MCF 10A (cell line): ENCODE data around the gene FPR2. TPM values are rescaled to one million over a fixed set of nuclear protein-coding genes. Genes with fewer than 3 reads are reported as not detected.
A peak's percentile ranks its signal among the peaks of the same experiment; 100 is the strongest.

Experiments
- BruUV-seq: library from RNA; stranded (reverse); fragments of 400-500 nt; replicated peaks from 2 replicates; lab custom pipeline; 2021; lab: Mats Ljungman, UMichigan
- CTCF ChIA-PET: fragments of 300-600 bp; sonication (Branson Sonifier 250); formaldehyde crosslinking; extraction: SDS; loops from one replicate; lab custom pipeline; 2021; ENCODE audit warnings: antibody characterized with exemption, inconsistent platforms; lab: Yijun Ruan, JAX
- POLR2A ChIA-PET: fragments of 300-600, 350-650 bp; sonication (Branson Sonifier 250); formaldehyde crosslinking; extraction: SDS; loops from one replicate; lab custom pipeline; 2020; ENCODE audit warnings: antibody characterized with exemption, inconsistent platforms; lab: Yijun Ruan, JAX
- DNase-seq: peaks from one replicate; pipeline ENCODE4 v3.0.0-alpha.2; 2018; ENCODE audit not compliant: unreplicated experiment
- H3K27ac Mint-ChIP-seq: one replicate; pipeline ENCODE4 v1.8.0; 2022; ENCODE audit warnings: mild to moderate bottlenecking, low read depth, mixed read lengths; ENCODE audit not compliant: unreplicated experiment
- H3K27me3 Mint-ChIP-seq: one replicate; pipeline ENCODE4 v1.8.0; 2022; ENCODE audit warnings: mixed read lengths; ENCODE audit not compliant: insufficient read depth, unreplicated experiment
- H3K36me3 Mint-ChIP-seq: one replicate; pipeline ENCODE4 v1.8.0; 2022; ENCODE audit warnings: mild to moderate bottlenecking, moderate library complexity, mixed read lengths; ENCODE audit not compliant: insufficient read depth, unreplicated experiment
- H3K4me1 Mint-ChIP-seq: one replicate; pipeline ENCODE4 v1.8.0; 2022; ENCODE audit warnings: mixed read lengths; ENCODE audit not compliant: insufficient read depth, unreplicated experiment
- H3K4me3 Mint-ChIP-seq: one replicate; pipeline ENCODE4 v1.8.0; 2022; ENCODE audit warnings: mild to moderate bottlenecking, moderate library complexity, mixed read lengths; ENCODE audit not compliant: unreplicated experiment
- H3K9me3 Mint-ChIP-seq: one replicate; pipeline ENCODE4 v1.8.0; 2022; ENCODE audit warnings: mixed read lengths; ENCODE audit not compliant: unreplicated experiment
- CTCF ChIP-seq: fragments of 200-600 bp; IDR thresholded peaks from one replicate; pipeline ENCODE4 v1.8.0; 2022; ENCODE audit warnings: antibody characterized with exemption, mild to moderate bottlenecking; ENCODE audit not compliant: unreplicated experiment
- intact Hi-C: fragments of 100-400 bp; cut with micrococcal nuclease; formaldehyde crosslinking; loops from 2 replicates; pipeline ENCODE4 v1.14.1; 2022
- total RNA-seq: library from RNA; stranded (reverse); gene quantifications from 2 replicates; pipeline ENCODE4 v1.2.3, GENCODE V29; 2022

FPR2 gene
- total RNA-seq, 1 experiment from 2014 or later: not detected

- ChIA-PET CTCF (interaction anchor here (0.6 kb wide), 1 partner anchor 36 kb away, joined by 3 read pairs; no protein-coding TSS in a partner anchor), POLR2A (no interaction called here)
- H3K27me3 Mint-ChIP-seq: no peaks in the 10 kb centered on the region
- DNase-seq: no peak
- H3K9me3 Mint-ChIP-seq: no peaks in the 10 kb centered on the region
- H3K4me3 Mint-ChIP-seq: no peak overlapping the region
- no peak for TF ChIP-seq CTCF
- BruUV-seq: no TSS peak
- H3K36me3 Mint-ChIP-seq: peaks cover 17% of the 10 kb centered on the region
- intact Hi-C loops: no loop called here
- no peak overlapping the region for H3K27ac Mint-ChIP-seq
- peaks cover 36% of the 10 kb centered on the region for H3K4me1 Mint-ChIP-seq
Observed at GRCh38 chr19:51739466-51740213, 21.3 kb upstream of the FPR2 start.

GRCh38 chr19:51740356-51740755 lies 20.6 kb upstream of the FPR2 start:
- Mint-ChIP-seq H3K9me3 (no peaks in the 10 kb centered on the region), H3K27ac (no peak overlapping the region), H3K27me3 (no peaks in the 10 kb centered on the region), H3K4me3 (no peak overlapping the region), H3K4me1 (peaks cover 33% of the 10 kb centered on the region), H3K36me3 (peaks cover 20% of the 10 kb centered on the region)
- CTCF ChIA-PET: interaction anchor here (0.6 kb wide), 1 partner anchor 37 kb away, joined by 3 read pairs; no protein-coding TSS in a partner anchor
- no peak for DNase-seq
- no TSS peak for BruUV-seq
- no peak for TF ChIP-seq CTCF
- POLR2A ChIA-PET: no interaction called here
- intact Hi-C loops: no loop called here

GRCh38 chr19:51742789-51743188 lies 18.2 kb upstream of the FPR2 start:
- Mint-ChIP-seq H3K36me3 (peaks cover 40% of the 10 kb centered on the region), H3K4me3 (no peak overlapping the region), H3K4me1 (peaks cover 15% of the 10 kb centered on the region), H3K27me3 (no peaks in the 10 kb centered on the region), H3K27ac (no peak overlapping the region), H3K9me3 (no peaks in the 10 kb centered on the region)
- ChIA-PET CTCF (interaction anchor here (0.7 to 1.2 kb wide), 5 partner anchors 18 to 40 kb away, joined by 3 to 4 read pairs (median 3); partner anchors contain the start of gene HAS1), POLR2A (interaction anchor here (1.2 to 1.3 kb wide), 3 partner anchors 16 to 22 kb away, joined by 3 to 4 read pairs (median 3); no protein-coding TSS in a partner anchor)
- no TSS peak for BruUV-seq
- intact Hi-C loops: no loop called here
- peak; percentile 49 for DNase-seq
- no peak for TF ChIP-seq CTCF

DNA sequence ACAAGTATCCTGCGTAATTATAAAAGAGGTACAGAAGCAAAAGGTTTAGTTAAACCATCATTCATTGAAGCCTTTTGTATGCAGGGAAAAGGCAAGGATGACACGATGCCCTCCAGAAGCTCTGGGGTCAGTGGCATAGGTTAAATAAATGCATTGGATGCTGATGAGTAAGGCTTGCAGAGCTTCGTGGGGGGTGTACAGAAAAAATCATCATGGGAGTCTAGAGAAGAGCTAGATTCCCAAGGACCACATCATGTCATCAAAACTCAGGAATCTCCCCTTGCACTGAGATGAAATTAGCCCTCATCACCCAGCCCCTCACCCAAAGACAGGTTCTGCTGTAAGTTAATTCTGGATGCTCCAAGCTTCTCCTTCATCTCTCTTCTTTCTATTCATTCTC lies 17.6 kb upstream of the FPR2 start:
- POLR2A ChIA-PET: interaction anchor here (1.2 to 1.3 kb wide), 2 partner anchors 16 to 18 kb away, joined by 3 to 4 read pairs; no protein-coding TSS in a partner anchor
- Mint-ChIP-seq H3K27ac (no peak overlapping the region), H3K9me3 (no peaks in the 10 kb centered on the region), H3K4me3 (no peak overlapping the region), H3K36me3 (peaks cover 46% of the 10 kb centered on the region), H3K4me1 (peaks cover 15% of the 10 kb centered on the region), H3K27me3 (no peaks in the 10 kb centered on the region)
- DNase-seq: no peak
- no peak for TF ChIP-seq CTCF
- CTCF ChIA-PET: interaction anchor here (0.7 to 1.2 kb wide), 5 partner anchors 19 to 40 kb away, joined by 3 to 4 read pairs (median 3); partner anchors contain the start of gene HAS1
- intact Hi-C loops: no loop called here
- no TSS peak for BruUV-seq
